Stromal cell of bone marrow (primary cell): ENCODE data around the gene B3GLCT.
"Not testable (repeated sequence)": the region's sequence is repeated elsewhere in the genome, so short reads cannot be mapped to it uniquely, and the experiment has no call there.

Source experiments
- DNase-seq: peaks from one replicate; pipeline ENCODE4 v3.0.0-alpha.2; 2012; ENCODE audit warnings: low read depth

The B3GLCT gene

GRCh38 chr13:31278869-31279268, 79.1 kb downstream of the B3GLCT start:
- no peak for DNase-seq

- no peak for DNase-seq
Measured at GRCh38 chr13:31282741-31283455, 83.1 kb downstream of the B3GLCT start.

- DNase-seq, result no peak
Measured at GRCh38 chr13:31286930-31287329, 87.2 kb downstream of the B3GLCT start.

GRCh38 chr13:31301119-31301518, 101.3 kb downstream of the B3GLCT start:
- DNase-seq, result no peak

- no peak for DNase-seq
Measured at GRCh38 chr13:31310356-31310755, 110.6 kb downstream of the B3GLCT start.

GRCh38 chr13:31310786-31311185, 111.0 kb downstream of the B3GLCT start:
- no peak for DNase-seq

- no peak for DNase-seq
Measured at GRCh38 chr13:31311921-31312320, 112.1 kb downstream of the B3GLCT start.

GRCh38 chr13:31314961-31315360, 115.2 kb downstream of the B3GLCT start:
- DNase-seq, result no peak

GRCh38 chr13:31320946-31321345, 121.2 kb downstream of the B3GLCT start:
- DNase-seq, result no peak

GRCh38 chr13:31321457-31321856, 121.7 kb downstream of the B3GLCT start:
- no peak for DNase-seq

- peak; percentile 64 for DNase-seq
Measured at GRCh38 chr13:31322026-31322425, 122.3 kb downstream of the B3GLCT start.

- no peak for DNase-seq
Measured at GRCh38 chr13:31322702-31323405, 123.1 kb downstream of the B3GLCT start.

GRCh38 chr13:31327182-31327860, 127.5 kb downstream of the B3GLCT start:
- no peak for DNase-seq

GRCh38 chr13:31328549-31329235, 128.9 kb downstream of the B3GLCT start:
- DNase-seq, result no peak

- no peak for DNase-seq
Measured at GRCh38 chr13:31330236-31330635, 130.5 kb downstream of the B3GLCT start.

GRCh38 chr13:31331068-31331467, 131.3 kb downstream of the B3GLCT start:
- no peak for DNase-seq

GRCh38 chr13:31334547-31334946, 134.8 kb downstream of the B3GLCT start:
- DNase-seq, result no peak

GRCh38 chr13:31334994-31335557, 135.3 kb downstream of the B3GLCT start:
- no peak for DNase-seq

- not testable (repeated sequence) for DNase-seq
Measured at GRCh38 chr13:31339616-31340015, 139.8 kb downstream of the B3GLCT start.

- DNase-seq, result not testable (repeated sequence)
Measured at GRCh38 chr13:31340848-31341247, 141.1 kb downstream of the B3GLCT start.

GRCh38 chr13:31346891-31347290, 147.1 kb downstream of the B3GLCT start:
- DNase-seq, result no peak

- no peak for DNase-seq
Measured at GRCh38 chr13:31349156-31349555, 149.4 kb downstream of the B3GLCT start.
